ENCODE data around the gene AQP2. TPM values are rescaled to one million over a fixed set of nuclear protein-coding genes. Genes with fewer than 3 reads are reported as not detected.

AQP2 gene
- total and polyA plus RNA-seq, 2 donors (not counting 1 experiment from before 2014, with no cell fraction given) = not detected

GRCh38 chr12:50006754-50007442 lies 56.4 kb downstream of the AQP2 start:
- Mint-ChIP-seq H3K4me1 (peaks cover 13% of the 10 kb centered on the region), H3K27ac (no peak overlapping the region), H3K27me3 (no peaks in the 10 kb centered on the region), H3K9me3 (ENCODE audit: insufficient read depth) (no peaks in the 10 kb centered on the region), H3K4me3 (no peak overlapping the region)
- Histone ChIP-seq H3K36me3 (replicated peaks in 1 of 2; ENCODE audit: control extremely low read depth in 1 of 2, control insufficient read depth in 1 of 2, extremely low read depth in 1 of 2, insufficient read depth in 2 of 2, low read length in 1 of 2) (peaks cover 2 to 5% of the 10 kb centered on the region in 2 experiments), H3K9ac (ENCODE audit: low read length) (no peak overlapping the region), H3K9me3 (ENCODE audit: control extremely low read depth in 1 of 3, control insufficient read depth in 2 of 3, insufficient read depth in 1 of 3, low read length in 2 of 3) (no peaks in the 10 kb centered on the region), H3K4me1 (ENCODE audit: control insufficient read depth in 2 of 2, insufficient read depth in 2 of 2, low read length in 2 of 2) (peaks cover 3 to 7% of the 10 kb centered on the region in 2 donors), H3K4me2 (replicated peaks; ENCODE audit: low read depth, low read length, poor library complexity, severe bottlenecking) (no peak overlapping the region), H3K4me3 (ENCODE audit: control extremely low read depth in 1 of 5, extremely low read depth in 1 of 5, insufficient read depth in 1 of 5, low read depth in 2 of 5, low read length in 4 of 5) (no peak overlapping the region), H4K20me1 (ENCODE audit: control insufficient read depth, insufficient read depth, low read length, poor library complexity, severe bottlenecking) (no peaks in the 10 kb centered on the region), H2AFZ (ENCODE audit: insufficient read depth, low read depth, low read length, poor library complexity, severe bottlenecking) (no peak overlapping the region), H3K27ac (ENCODE audit: low read length in 2 of 2) (no peak overlapping the region), H3K79me2 (ENCODE audit: control insufficient read depth, insufficient read depth, low read length) (peaks cover 16% of the 10 kb centered on the region), H3K27me3 (replicated peaks in 1 of 4; ENCODE audit: control extremely low read depth in 1 of 4, control insufficient read depth in 3 of 4, insufficient read depth in 4 of 4, low read length in 3 of 4) (no peaks in the 10 kb centered on the region)
- TF ChIP-seq CTCF (IDR thresholded peaks at IDR 0.05) (no peak), EZH2 (IDR thresholded peaks at IDR 0.05; ENCODE audit: borderline replicate concordance, insufficient read depth, low read depth, low read length, poor library complexity, severe bottlenecking) (no peak)
- WGBS (ENCODE audit: insufficient coverage) = no CpG with 5 or more reads among the region's 1 CpG
- CTCF ChIA-PET = interaction anchor here (0.9 to 1.4 kb wide), 4 partner anchors 14 to 63 kb away, joined by 3 read pairs; no protein-coding TSS in a partner anchor
- no peak for ATAC-seq (ENCODE audit: low read depth)
- POLR2A ChIA-PET = no interaction called here
- intact Hi-C loops (cut with micrococcal nuclease) = no loop called here
- no peak for DNase-seq

Other genes starting within 250 kb of the AQP2 start
- gene FMNL3, start 243.3 kb upstream of the AQP2 start, total RNA-seq = 69.9 and 73.7 TPM in 2 replicates
- gene FMNL3, start 243.3 kb upstream of the AQP2 start, polyA plus RNA-seq = 19.3 and 19.8 TPM in 2 replicates
- 335 and 336 TPM in 2 replicates for gene TMBIM6, start 209.2 kb upstream of the AQP2 start, total RNA-seq
- gene TMBIM6, start 209.2 kb upstream of the AQP2 start, polyA plus RNA-seq = 178 and 295 TPM in 2 replicates
- 13.2 and 13.4 TPM in 2 replicates for gene NCKAP5L, start 122.3 kb upstream of the AQP2 start, total RNA-seq
- gene NCKAP5L, start 122.3 kb upstream of the AQP2 start, polyA plus RNA-seq = 3.2 and 4.0 TPM in 2 replicates
- gene BCDIN3D, start 107.6 kb upstream of the AQP2 start, total RNA-seq = 14.7 and 17.4 TPM in 2 replicates
- 1.3 and 2.0 TPM in 2 replicates for gene BCDIN3D, start 107.6 kb upstream of the AQP2 start, polyA plus RNA-seq
- not detected in 2 replicates for gene FAIM2, start 46.8 kb upstream of the AQP2 start, total RNA-seq
- gene FAIM2, start 46.8 kb upstream of the AQP2 start, polyA plus RNA-seq = not detected in 2 replicates
- not detected in 2 replicates for gene AQP5, start 11.1 kb downstream of the AQP2 start, total RNA-seq
- gene AQP5, start 11.1 kb downstream of the AQP2 start, polyA plus RNA-seq = not detected in 2 replicates
- gene AQP6, start 22.2 kb downstream of the AQP2 start, total RNA-seq = not detected in 2 replicates
- gene AQP6, start 22.2 kb downstream of the AQP2 start, polyA plus RNA-seq = not detected in 2 replicates
- 11.3 and 14.2 TPM in 2 replicates for gene RACGAP1, start 74.8 kb downstream of the AQP2 start, total RNA-seq
- 4.1 TPM in 2 replicates for gene RACGAP1, start 74.8 kb downstream of the AQP2 start, polyA plus RNA-seq
- gene ASIC1, start 106.9 kb downstream of the AQP2 start, total RNA-seq = not detected in 2 replicates
- gene ASIC1, start 106.9 kb downstream of the AQP2 start, polyA plus RNA-seq = 0.06 TPM in 1 of 2 replicates, not detected in the other
- 101 and 104 TPM in 2 replicates for gene SMARCD1, start 134.6 kb downstream of the AQP2 start, total RNA-seq
- gene SMARCD1, start 134.6 kb downstream of the AQP2 start, polyA plus RNA-seq = 67.8 and 78.0 TPM in 2 replicates
- gene GPD1, start 153.3 kb downstream of the AQP2 start, total RNA-seq = 0.54 and 1.1 TPM in 2 replicates
- 0.88 and 1.1 TPM in 2 replicates for gene GPD1, start 153.3 kb downstream of the AQP2 start, polyA plus RNA-seq
- gene COX14, start 161.5 kb downstream of the AQP2 start, total RNA-seq = 31.8 and 33.8 TPM in 2 replicates
- 41.7 and 60.4 TPM in 2 replicates for gene COX14, start 161.5 kb downstream of the AQP2 start, polyA plus RNA-seq
- gene CERS5, start 216.6 kb downstream of the AQP2 start, total RNA-seq = 70.9 and 72.0 TPM in 2 replicates
- 32.3 and 39.5 TPM in 2 replicates for gene CERS5, start 216.6 kb downstream of the AQP2 start, polyA plus RNA-seq